HG02588 (cell line): ENCODE data around the gene PCDHB6.
"Not testable (repeated sequence)": the region's sequence is repeated elsewhere in the genome, so short reads cannot be mapped to it uniquely, and the experiment has no call there.

Source experiments
- ATAC-seq: cut with Tn5 transposase; IDR thresholded peaks from one replicate; pipeline ENCODE4 v1.9.1; 2021; ENCODE audit warnings: mild to moderate bottlenecking, moderate library complexity; ENCODE audit not compliant: unreplicated experiment

Gene PCDHB6

DNA sequence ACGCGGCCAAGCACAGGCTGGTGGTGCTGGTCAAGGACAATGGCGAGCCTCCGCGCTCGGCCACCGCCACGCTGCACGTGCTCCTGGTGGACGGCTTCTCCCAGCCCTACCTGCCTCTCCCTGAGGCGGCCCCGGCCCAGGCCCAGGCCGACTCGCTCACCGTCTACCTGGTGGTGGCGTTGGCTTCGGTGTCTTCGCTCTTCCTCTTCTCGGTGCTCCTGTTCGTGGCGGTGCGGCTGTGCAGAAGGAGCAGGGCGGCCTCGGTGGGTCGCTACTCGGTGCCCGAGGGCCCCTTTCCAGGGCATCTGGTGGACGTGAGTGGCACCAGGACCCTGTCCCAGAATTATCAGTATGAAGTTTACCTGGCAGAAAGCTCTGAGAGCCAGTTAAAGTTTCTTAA, 8.0 kb downstream of the PCDHB6 start:
- not testable (repeated sequence) for ATAC-seq

DNA sequence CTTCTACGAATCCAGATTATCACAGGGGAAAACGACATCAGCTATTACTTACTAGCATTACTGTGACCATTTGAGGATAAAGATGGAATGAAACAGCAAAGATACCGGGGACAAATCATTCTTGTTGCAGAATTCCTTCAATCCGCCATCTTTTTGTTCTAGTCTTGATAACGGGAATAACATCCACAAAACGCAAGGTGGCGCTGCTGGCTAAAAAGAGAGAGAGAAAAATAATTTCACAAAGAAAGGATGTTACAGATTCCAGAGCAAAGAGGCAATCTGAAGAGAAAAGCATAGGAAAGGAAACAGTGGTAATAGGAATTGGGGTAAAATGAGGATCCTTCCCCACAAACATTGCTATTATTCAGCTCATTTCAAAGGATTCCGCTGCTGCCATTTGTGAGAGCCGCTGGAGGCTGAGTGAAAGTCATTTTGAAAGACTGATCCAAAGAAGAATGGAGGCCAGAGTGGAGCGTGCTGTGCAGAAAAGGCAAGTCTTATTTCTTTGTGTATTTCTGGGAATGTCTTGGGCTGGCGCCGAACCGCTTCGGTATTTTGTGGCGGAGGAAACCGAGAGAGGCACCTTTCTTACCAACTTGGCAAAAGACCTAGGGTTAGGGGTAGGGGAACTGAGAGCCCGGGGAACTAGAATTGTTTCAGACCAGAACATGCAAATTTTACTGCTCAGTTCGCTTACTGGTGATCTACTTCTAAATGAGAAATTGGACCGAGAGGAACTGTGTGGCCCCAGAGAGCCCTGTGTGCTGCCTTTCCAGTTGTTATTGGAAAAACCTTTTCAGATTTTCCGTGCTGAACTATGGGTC, 22.7 kb downstream of the PCDHB6 start, which contains the start of gene PCDHB7:
Gene PCDHB7, plus strand, starts transcription at position 264 of the 824 bp plus-strand sequence. Its CDS starts 192 bp downstream, at position 456.
- ATAC-seq, result no peak

DNA sequence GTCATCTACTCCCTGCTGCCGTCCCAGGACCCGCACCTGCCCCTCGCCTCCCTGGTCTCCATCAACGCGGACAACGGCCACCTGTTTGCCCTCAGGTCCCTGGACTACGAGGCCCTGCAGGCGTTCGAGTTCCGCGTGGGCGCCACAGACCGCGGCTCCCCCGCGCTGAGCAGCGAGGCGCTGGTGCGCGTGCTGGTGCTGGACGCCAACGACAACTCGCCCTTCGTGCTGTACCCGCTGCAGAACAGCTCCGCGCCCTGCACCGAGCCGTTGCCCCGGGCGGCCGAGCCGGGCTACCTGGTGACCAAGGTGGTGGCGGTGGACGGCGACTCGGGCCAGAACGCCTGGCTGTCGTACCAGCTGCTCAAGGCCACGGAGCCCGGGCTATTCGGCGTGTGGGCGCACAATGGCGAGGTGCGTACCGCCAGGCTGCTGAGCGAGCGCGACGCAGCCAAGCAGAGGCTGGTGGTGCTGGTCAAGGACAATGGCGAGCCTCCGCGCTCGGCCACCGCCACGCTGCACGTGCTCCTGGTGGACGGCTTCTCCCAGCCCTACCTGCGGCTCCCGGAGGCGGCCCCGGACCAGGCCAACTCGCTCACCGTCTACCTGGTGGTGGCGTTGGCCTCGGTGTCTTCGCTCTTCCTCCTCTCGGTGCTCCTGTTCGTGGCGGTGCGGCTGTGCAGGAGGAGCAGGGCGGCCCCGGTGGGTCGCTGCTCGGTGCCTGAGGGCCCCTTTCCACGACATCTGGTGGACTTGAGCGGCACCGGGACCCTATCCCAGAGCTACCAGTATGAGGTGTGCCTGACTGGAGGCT, 24.6 kb downstream of the PCDHB6 start:
- ATAC-seq, result not testable (repeated sequence)

DNA sequence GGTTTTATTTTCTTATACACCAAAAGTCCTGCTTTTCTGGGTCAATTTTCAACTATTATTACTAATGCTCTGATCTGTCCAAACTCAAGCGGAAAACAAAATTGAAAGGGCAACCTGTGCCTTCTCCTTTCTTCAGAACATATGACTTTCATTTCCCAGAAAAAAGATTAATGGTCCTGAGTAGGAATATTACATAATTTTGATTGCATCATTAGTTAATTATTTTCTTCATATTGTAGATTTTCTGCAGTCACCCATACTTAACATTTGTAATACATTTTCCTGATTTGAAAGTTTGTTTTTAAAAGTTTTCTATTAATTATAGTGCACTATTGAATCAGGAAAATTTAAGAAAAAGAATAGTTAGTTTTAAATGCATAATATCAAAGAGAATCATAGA, 26.1 kb downstream of the PCDHB6 start:
- ATAC-seq, result no peak

GRCh38 chr5:141177577-141178191, 27.8 kb downstream of the PCDHB6 start, which contains the start of gene PCDHB8:
Gene PCDHB8, plus strand, starts transcription at chr5:141177790. Its CDS starts 245 bp downstream, at chr5:141178035.
- ATAC-seq, result not testable (repeated sequence)

GRCh38 chr5:141179371-141179770, 29.5 kb downstream of the PCDHB6 start:
- ATAC-seq, result not testable (repeated sequence)

DNA sequence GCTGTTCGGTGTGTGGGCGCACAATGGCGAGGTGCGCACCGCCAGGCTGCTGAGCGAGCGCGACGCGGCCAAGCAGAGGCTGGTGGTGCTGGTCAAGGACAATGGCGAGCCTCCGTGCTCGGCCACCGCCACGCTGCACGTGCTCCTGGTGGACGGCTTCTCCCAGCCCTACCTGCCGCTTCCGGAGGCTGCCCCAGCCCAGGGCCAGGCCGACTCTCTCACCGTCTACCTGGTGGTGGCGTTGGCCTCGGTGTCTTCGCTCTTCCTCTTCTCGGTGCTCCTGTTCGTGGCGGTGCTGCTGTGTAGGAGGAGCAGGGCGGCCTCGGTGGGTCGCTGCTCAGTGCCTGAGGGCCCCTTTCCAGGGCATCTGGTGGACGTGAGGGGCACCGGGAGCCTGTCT, 30.0 kb downstream of the PCDHB6 start:
- ATAC-seq, result not testable (repeated sequence)

- ATAC-seq, result no peak
Measured at GRCh38 chr5:141180313-141180712, 30.5 kb downstream of the PCDHB6 start.

- ATAC-seq, result no peak
Measured at GRCh38 chr5:141182248-141182647, 32.4 kb downstream of the PCDHB6 start, which contains the start of gene PCDHB16. Gene PCDHB16, plus strand, starts transcription at chr5:141182387. Its CDS starts 173 bp downstream, at chr5:141182560.

DNA sequence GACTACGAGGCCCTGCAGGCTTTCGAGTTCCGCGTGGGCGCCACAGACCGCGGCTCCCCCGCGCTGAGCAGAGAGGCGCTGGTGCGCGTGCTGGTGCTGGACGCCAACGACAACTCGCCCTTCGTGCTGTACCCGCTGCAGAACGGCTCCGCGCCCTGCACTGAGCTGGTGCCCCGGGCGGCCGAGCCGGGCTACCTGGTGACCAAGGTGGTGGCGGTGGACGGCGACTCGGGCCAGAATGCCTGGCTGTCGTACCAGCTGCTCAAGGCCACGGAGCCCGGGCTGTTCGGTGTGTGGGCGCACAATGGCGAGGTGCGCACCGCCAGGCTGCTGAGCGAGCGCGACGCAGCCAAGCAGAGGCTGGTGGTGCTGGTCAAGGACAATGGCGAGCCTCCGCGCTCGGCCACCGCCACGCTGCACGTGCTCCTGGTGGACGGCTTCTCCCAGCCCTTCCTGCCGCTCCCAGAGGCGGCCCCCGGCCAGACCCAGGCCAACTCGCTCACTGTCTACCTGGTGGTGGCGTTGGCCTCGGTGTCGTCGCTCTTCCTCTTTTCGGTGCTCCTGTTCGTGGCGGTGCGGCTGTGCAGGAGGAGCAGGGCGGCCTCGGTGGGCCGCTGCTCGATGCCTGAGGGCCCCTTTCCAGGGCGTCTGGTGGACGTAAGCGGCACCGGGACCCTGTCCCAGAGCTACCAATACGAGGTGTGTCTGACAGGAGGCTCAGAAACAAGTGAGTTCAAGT, 34.4 kb downstream of the PCDHB6 start:
- ATAC-seq, result not testable (repeated sequence)

GRCh38 chr5:141186897-141187512, 37.1 kb downstream of the PCDHB6 start, which contains the start of gene PCDHB9:
Gene PCDHB9, plus strand, starts transcription at chr5:141187161. Its CDS starts 158 bp downstream, at chr5:141187319.
- ATAC-seq, result no peak

- ATAC-seq, result not testable (repeated sequence)
Measured at GRCh38 chr5:141188682-141189081, 38.8 kb downstream of the PCDHB6 start.

DNA sequence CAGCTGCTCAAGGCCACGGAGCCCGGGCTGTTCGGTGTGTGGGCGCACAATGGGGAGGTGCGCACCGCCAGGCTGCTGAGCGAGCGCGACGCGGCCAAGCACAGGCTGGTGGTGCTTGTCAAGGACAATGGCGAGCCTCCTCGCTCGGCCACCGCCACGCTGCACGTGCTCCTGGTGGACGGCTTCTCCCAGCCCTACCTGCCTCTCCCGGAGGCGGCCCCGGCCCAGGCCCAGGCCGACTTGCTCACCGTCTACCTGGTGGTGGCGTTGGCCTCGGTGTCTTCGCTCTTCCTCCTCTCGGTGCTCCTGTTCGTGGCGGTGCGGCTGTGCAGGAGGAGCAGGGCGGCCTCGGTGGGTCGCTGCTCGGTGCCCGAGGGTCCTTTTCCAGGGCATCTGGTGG, 39.3 kb downstream of the PCDHB6 start:
- not testable (repeated sequence) for ATAC-seq

GRCh38 chr5:141192110-141192725, 42.4 kb downstream of the PCDHB6 start, which contains the start of gene PCDHB10:
Gene PCDHB10, plus strand, starts transcription at chr5:141192353. Its CDS starts 200 bp downstream, at chr5:141192553.
- ATAC-seq, result no peak

DNA sequence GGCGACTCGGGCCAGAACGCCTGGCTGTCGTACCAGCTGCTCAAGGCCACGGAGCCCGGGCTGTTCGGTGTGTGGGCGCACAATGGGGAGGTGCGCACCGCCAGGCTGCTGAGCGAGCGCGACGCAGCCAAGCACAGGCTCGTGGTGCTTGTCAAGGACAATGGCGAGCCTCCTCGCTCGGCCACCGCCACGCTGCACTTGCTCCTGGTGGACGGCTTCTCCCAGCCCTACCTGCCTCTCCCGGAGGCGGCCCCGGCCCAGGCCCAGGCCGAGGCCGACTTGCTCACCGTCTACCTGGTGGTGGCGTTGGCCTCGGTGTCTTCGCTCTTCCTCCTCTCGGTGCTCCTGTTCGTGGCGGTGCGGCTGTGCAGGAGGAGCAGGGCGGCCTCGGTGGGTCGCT, 44.5 kb downstream of the PCDHB6 start:
- not testable (repeated sequence) for ATAC-seq

DNA sequence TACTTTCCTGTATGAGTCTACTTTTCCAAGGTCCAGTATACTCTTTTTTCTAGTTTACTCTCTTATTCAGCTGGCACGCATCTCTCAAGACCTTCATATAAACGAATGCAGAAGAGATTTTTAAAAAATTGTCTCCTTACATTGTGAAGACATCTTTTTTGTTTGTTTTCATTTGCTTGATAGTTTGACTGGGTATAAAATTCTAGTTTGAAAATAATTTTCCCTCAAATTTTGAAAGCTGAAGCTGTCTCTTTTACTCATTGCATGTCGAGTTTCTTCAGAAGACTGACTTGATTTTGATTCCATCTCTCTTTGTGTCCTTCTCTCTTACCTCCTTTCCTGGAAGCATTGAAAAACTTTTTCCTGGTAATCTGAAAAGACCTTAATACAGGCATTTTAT, 46.5 kb downstream of the PCDHB6 start:
- ATAC-seq, result no peak

- no peak for ATAC-seq
Measured at GRCh38 chr5:141199359-141200235, 49.7 kb downstream of the PCDHB6 start, which contains the start of gene PCDHB11. Gene PCDHB11, plus strand, starts transcription at chr5:141199627. Its CDS starts 148 bp downstream, at chr5:141199775.

DNA sequence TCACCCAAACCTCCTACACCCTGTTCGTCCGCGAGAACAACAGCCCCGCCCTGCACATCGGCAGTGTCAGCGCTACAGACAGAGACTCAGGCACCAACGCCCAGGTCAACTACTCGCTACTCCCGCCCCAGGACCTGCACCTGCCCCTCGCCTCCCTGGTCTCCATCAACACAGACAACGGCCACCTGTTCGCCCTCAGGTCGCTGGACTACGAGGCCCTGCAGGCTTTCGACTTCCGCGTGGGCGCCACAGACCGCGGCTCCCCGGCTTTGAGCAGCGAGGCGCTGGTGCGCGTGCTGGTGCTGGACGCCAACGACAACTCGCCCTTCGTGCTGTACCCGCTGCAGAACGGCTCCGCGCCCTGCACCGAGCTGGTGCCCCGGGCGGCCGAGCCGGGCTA, 51.3 kb downstream of the PCDHB6 start:
- not testable (repeated sequence) for ATAC-seq
